ENCODE measurements around the gene KCNJ14.

- TF ChIP-seq CTCF (IDR thresholded peaks at IDR 0.05; ENCODE audit: low read depth, low read length) (no peak), EZH2phosphoT487 (IDR thresholded peaks at IDR 0.05; ENCODE audit: low read depth) (no peak)
Measured at GRCh38 chr19:48470856-48471255, 15.5 kb downstream of the KCNJ14 start.

Data from OCI-LY3 (cell line).